Measurements from ENCODE around the gene SH3PXD2B.

DNA sequence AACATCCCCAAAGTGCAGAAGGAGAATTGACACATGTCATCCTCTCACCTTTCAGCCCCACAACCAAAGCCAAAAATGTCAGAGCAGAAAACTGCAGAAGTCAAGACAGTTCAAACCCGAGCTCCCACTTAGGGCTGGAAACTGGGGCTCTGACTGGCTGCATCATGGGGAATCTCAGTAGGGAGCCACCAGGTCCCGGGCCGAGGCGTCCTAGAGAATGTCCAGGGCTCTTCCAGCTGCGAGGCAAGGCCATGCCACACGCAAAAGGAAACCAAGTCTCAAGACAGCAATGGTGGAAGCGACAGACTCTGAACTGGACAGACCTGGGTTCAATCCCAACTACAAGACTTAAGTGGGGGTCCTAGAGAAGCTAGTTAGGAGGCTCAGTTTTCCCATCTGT, 13.8 kb downstream of the SH3PXD2B start:
- TF ChIP-seq, protein P1, sequence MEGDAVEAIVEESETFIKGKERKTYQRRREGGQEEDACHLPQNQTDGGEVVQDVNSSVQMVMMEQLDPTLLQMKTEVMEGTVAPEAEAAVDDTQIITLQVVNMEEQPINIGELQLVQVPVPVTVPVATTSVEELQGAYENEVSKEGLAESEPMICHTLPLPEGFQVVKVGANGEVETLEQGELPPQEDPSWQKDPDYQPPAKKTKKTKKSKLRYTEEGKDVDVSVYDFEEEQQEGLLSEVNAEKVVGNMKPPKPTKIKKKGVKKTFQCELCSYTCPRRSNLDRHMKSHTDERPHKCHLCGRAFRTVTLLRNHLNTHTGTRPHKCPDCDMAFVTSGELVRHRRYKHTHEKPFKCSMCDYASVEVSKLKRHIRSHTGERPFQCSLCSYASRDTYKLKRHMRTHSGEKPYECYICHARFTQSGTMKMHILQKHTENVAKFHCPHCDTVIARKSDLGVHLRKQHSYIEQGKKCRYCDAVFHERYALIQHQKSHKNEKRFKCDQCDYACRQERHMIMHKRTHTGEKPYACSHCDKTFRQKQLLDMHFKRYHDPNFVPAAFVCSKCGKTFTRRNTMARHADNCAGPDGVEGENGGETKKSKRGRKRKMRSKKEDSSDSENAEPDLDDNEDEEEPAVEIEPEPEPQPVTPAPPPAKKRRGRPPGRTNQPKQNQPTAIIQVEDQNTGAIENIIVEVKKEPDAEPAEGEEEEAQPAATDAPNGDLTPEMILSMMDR (IDR thresholded peaks at IDR 0.05) = no peak
- TF ChIP-seq POLR2A (IDR thresholded peaks at IDR 0.05) = no peak

Data from right lobe of liver (tissue), 4 donors.